DMS79 treated with DMSO at 0.1 percent for 48 hours (cell line): ENCODE results near the gene NELFB.
"Not testable (repeated sequence)": the region's sequence is repeated elsewhere in the genome, so short reads cannot be mapped to it uniquely, and the experiment has no call there.

Experiments
- DNase-seq: peaks from one replicate; lab custom pipeline; 2025; lab: John Stamatoyannopoulos, UW

NELFB gene

GRCh38 chr9:137234758-137235423 lies 20.2 kb upstream of the NELFB start:
- DNase-seq: no peak

GRCh38 chr9:137235424-137236237 lies 19.5 kb upstream of the NELFB start:
- no peak for DNase-seq

- DNase-seq: peak; percentile 80
These were observed 18.7 kb upstream of the NELFB start for GRCh38 chr9:137236238-137236935.

- DNase-seq: peak; percentile 5
These were observed 18.1 kb upstream of the NELFB start for GRCh38 chr9:137236936-137237421.

GRCh38 chr9:137237759-137238726 lies 17.1 kb upstream of the NELFB start:
- DNase-seq: no peak

GRCh38 chr9:137239541-137240200 lies 15.5 kb upstream of the NELFB start:
- peak; percentile 54 for DNase-seq

- peak; percentile 69 for DNase-seq
These were observed 14.7 kb upstream of the NELFB start for GRCh38 chr9:137240318-137240840.

- DNase-seq: peak; percentile 99
These were observed 14.2 kb upstream of the NELFB start, which contains the start of gene TUBB4B for GRCh38 chr9:137240841-137241489. Gene TUBB4B, plus strand, starts transcription at chr9:137241287. Its CDS starts 74 bp downstream, at chr9:137241361.

GRCh38 chr9:137241490-137242268 lies 13.4 kb upstream of the NELFB start:
- DNase-seq: no peak

- DNase-seq: no peak
These were observed 12.6 kb upstream of the NELFB start for GRCh38 chr9:137242269-137243203.

GRCh38 chr9:137243266-137243625 lies 11.9 kb upstream of the NELFB start:
- not testable (repeated sequence) for DNase-seq

GRCh38 chr9:137243626-137244485 lies 11.3 kb upstream of the NELFB start:
- no peak for DNase-seq

GRCh38 chr9:137244486-137245449 lies 10.4 kb upstream of the NELFB start:
- peak; percentile 47 for DNase-seq

- peak; percentile 51 for DNase-seq
These were observed 9.4 kb upstream of the NELFB start for GRCh38 chr9:137245450-137246421.
